Measurements from ENCODE around the gene LCN1. TPM values are rescaled to one million over a fixed set of nuclear protein-coding genes. Genes with fewer than 3 reads are reported as not detected.
"Not testable (repeated sequence)": the region's sequence is repeated elsewhere in the genome, so short reads cannot be mapped to it uniquely, and the experiment has no call there.

LCN1 gene
- total and polyA plus RNA-seq, 2 donors (not counting 3 experiments of a cell fraction or from before 2014, with no cell fraction given) = not detected

DNA sequence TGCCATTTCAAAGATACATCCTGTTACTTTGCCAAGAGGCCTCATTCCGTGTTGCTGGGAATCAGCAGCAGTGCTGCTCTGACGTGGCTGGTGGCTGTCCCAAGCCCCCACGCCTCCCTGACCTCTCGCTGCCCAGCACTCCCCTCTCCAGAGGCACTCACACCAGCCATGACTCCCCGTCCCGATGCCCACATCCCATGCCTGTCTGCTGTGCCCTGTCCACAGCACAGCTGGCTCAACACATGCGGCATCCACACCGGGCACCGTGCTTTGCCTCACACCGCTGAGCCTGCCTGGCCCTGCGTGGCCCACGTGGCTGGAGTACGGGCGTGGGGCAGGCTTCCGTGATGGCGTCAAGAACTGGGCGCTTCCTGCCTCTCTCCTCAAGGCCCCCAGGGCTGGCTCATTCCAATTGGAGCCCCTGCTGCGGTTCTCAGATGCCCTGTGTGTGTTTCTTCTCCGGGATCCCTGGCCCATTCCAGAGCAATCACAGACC, 7.8 kb upstream of the LCN1 start:
- intact Hi-C loops (cut with micrococcal nuclease) (no loop called here), dilution Hi-C loops (cut with MboI; ENCODE audit: extremely low pct_ligation_motif_present, low sequenced_read_pairs) (no loop called here)
- H3K4me3 ChIP-seq (replicated peaks in 1 of 3; ENCODE audit: insufficient read depth in 1 of 3, low read depth in 1 of 3, low read length in 3 of 3) = no peak overlapping the region
- H3K36me3 ChIP-seq (ENCODE audit: control insufficient read depth in 2 of 2, extremely low read depth in 1 of 2, insufficient read depth in 2 of 2, low read length in 2 of 2) = no peaks in the 10 kb centered on the region
- no peak overlapping the region for H3K9ac ChIP-seq (replicated peaks; ENCODE audit: extremely low read depth, insufficient read depth, low read length)
- H2AFZ ChIP-seq (ENCODE audit: low read depth, low read length) = no peak overlapping the region
- DNase-seq (ENCODE audit: low read depth, low spot score) = no peak
- no peaks in the 10 kb centered on the region for H3K27me3 ChIP-seq (ENCODE audit: control insufficient read depth in 2 of 2, insufficient read depth in 2 of 2, low read length in 2 of 2)
- FAIRE-seq = no peak
- H3K79me2 ChIP-seq (ENCODE audit: control insufficient read depth, insufficient read depth, low read length) = no peaks in the 10 kb centered on the region
- POLR2A ChIA-PET = no interaction called here
- no peaks in the 10 kb centered on the region for H3K9me1 ChIP-seq (replicated peaks; ENCODE audit: control insufficient read depth, extremely low read depth, insufficient read depth, low read length)
- TF ChIP-seq POLR2AphosphoS5 (IDR thresholded peaks at IDR 0.05; ENCODE audit: insufficient read depth, low read depth, low read length) = no peak
- TF ChIP-seq EZH2 (IDR thresholded peaks at IDR 0.05; ENCODE audit: borderline replicate concordance, low read depth, low read length, severe bottlenecking) = no peak
- TF ChIP-seq MYC (IDR thresholded peaks at IDR 0.05; ENCODE audit: low read depth, low read length) = no peak
- TF ChIP-seq, protein P1, sequence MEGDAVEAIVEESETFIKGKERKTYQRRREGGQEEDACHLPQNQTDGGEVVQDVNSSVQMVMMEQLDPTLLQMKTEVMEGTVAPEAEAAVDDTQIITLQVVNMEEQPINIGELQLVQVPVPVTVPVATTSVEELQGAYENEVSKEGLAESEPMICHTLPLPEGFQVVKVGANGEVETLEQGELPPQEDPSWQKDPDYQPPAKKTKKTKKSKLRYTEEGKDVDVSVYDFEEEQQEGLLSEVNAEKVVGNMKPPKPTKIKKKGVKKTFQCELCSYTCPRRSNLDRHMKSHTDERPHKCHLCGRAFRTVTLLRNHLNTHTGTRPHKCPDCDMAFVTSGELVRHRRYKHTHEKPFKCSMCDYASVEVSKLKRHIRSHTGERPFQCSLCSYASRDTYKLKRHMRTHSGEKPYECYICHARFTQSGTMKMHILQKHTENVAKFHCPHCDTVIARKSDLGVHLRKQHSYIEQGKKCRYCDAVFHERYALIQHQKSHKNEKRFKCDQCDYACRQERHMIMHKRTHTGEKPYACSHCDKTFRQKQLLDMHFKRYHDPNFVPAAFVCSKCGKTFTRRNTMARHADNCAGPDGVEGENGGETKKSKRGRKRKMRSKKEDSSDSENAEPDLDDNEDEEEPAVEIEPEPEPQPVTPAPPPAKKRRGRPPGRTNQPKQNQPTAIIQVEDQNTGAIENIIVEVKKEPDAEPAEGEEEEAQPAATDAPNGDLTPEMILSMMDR (IDR thresholded peaks at IDR 0.05; ENCODE audit: extremely low read depth in 1 of 2, insufficient read depth in 1 of 2, low read depth in 1 of 2, low read length in 2 of 2) = no peak
- TF ChIP-seq, protein P2, sequence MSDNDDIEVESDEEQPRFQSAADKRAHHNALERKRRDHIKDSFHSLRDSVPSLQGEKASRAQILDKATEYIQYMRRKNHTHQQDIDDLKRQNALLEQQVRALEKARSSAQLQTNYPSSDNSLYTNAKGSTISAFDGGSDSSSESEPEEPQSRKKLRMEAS (IDR thresholded peaks at IDR 0.05; ENCODE audit: insufficient read depth, insufficient read length) = no peak
- no peak for TF ChIP-seq GATA2 (IDR thresholded peaks at IDR 0.05; ENCODE audit: insufficient read depth, insufficient read length, low read depth, low read length)
- BruUV-seq (replicated peaks) = no TSS peak
- no peak overlapping the region for H3K4me2 ChIP-seq (ENCODE audit: insufficient read depth, low read length)
- no peaks in the 10 kb centered on the region for H4K20me1 ChIP-seq (replicated peaks; ENCODE audit: control insufficient read depth, extremely low read depth, insufficient read depth, low read length)
- H3K4me1 ChIP-seq (ENCODE audit: control insufficient read depth, extremely low read depth, insufficient read depth, low read length) = peaks cover 13% of the 10 kb centered on the region
- no peaks in the 10 kb centered on the region for H3K9me3 ChIP-seq (replicated peaks; ENCODE audit: control insufficient read depth, insufficient read depth, low read length)
- CTCF ChIA-PET = interaction anchor here (1.0 kb wide), 1 partner anchor 9 kb away, joined by 5 read pairs; no protein-coding TSS in a partner anchor
- H3K27ac ChIP-seq (ENCODE audit: insufficient read depth, low read depth, low read length) = no peak overlapping the region

DNA sequence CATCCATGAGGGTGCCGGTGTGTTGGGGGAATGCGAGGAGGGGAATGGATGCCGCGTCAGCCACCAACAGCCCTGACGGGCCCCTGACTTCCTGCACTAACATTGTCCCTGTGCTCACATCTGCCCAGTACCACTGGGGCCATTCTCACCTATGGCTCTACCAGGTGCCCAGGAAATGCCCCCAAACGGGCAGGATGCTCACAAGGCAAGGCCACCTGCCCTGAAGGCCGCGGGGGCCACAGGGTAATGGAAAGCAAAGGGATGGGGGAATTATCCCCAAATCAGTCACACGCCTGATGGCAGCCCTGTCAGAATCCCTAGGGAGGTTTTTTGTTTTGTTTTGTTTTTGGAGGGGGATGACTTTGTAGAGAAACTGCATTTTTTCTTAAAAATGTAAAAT, 7.3 kb upstream of the LCN1 start:
- H3K4me3 ChIP-seq (replicated peaks in 1 of 3; ENCODE audit: insufficient read depth in 1 of 3, low read depth in 1 of 3, low read length in 3 of 3); DNase-seq (ENCODE audit: low read depth, low spot score); POLR2A ChIA-PET; CTCF ChIA-PET; H3K79me2 ChIP-seq (ENCODE audit: control insufficient read depth, insufficient read depth, low read length); intact Hi-C loops (cut with micrococcal nuclease); H3K27ac ChIP-seq (ENCODE audit: insufficient read depth, low read depth, low read length); FAIRE-seq; BruUV-seq (replicated peaks); H4K20me1 ChIP-seq (replicated peaks; ENCODE audit: control insufficient read depth, extremely low read depth, insufficient read depth, low read length); H3K27me3 ChIP-seq (ENCODE audit: control insufficient read depth in 2 of 2, insufficient read depth in 2 of 2, low read length in 2 of 2); H3K9me1 ChIP-seq (replicated peaks; ENCODE audit: control insufficient read depth, extremely low read depth, insufficient read depth, low read length); H3K9me3 ChIP-seq (replicated peaks; ENCODE audit: control insufficient read depth, insufficient read depth, low read length); H3K36me3 ChIP-seq (ENCODE audit: control insufficient read depth in 2 of 2, extremely low read depth in 1 of 2, insufficient read depth in 2 of 2, low read length in 2 of 2); H3K4me2 ChIP-seq (ENCODE audit: insufficient read depth, low read length); H3K9ac ChIP-seq (replicated peaks; ENCODE audit: extremely low read depth, insufficient read depth, low read length); dilution Hi-C loops (cut with MboI; ENCODE audit: extremely low pct_ligation_motif_present, low sequenced_read_pairs); H2AFZ ChIP-seq (ENCODE audit: low read depth, low read length): not testable (repeated sequence)
- peaks cover 13% of the 10 kb centered on the region for H3K4me1 ChIP-seq (ENCODE audit: control insufficient read depth, extremely low read depth, insufficient read depth, low read length)
